ENCODE results near the gene PKDCC. TPM values are rescaled to one million over a fixed set of nuclear protein-coding genes. Genes with fewer than 3 reads are reported as not detected.

PKDCC gene
- total RNA-seq, 4 donors from 2014 or later, result 2.5 to 8.5 (median 6.2) TPM

DNA sequence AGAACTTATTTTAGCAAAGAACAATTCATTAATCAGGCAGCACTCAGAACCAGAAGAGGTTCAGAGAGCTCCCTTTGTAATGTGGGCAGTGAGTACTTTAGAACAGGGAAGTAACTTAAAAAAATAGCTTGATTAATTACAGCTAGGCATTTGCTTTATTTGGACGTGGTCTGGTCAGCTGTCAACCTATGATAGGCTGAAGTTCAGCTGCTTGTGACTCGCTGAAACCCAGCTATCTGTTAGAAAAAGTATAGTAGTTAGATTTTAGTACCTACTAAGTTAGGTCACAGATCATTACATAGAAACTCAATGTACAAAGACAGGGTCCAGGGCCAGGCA lies 40.0 kb downstream of the PKDCC start:
- DNase-seq (ENCODE audit: low spot score in 2 of 2), result no peak
- Histone ChIP-seq H3K4me3 (no peak overlapping the region), H3K27ac (no peak overlapping the region), H3K4me1 (peaks cover 22% of the 10 kb centered on the region), H3K36me3 (no peaks in the 10 kb centered on the region), H3K27me3 (no peaks in the 10 kb centered on the region), H3K9me3 (no peaks in the 10 kb centered on the region)
- 76% methylated on average over 2 of the region's 2 CpGs for WGBS
- TF ChIP-seq EP300 (IDR thresholded peaks at IDR 0.05) (no peak), POLR2A (IDR thresholded peaks at IDR 0.05) (no peak), POLR2AphosphoS5 (IDR thresholded peaks at IDR 0.05) (no peak)
- TF ChIP-seq, protein P1, sequence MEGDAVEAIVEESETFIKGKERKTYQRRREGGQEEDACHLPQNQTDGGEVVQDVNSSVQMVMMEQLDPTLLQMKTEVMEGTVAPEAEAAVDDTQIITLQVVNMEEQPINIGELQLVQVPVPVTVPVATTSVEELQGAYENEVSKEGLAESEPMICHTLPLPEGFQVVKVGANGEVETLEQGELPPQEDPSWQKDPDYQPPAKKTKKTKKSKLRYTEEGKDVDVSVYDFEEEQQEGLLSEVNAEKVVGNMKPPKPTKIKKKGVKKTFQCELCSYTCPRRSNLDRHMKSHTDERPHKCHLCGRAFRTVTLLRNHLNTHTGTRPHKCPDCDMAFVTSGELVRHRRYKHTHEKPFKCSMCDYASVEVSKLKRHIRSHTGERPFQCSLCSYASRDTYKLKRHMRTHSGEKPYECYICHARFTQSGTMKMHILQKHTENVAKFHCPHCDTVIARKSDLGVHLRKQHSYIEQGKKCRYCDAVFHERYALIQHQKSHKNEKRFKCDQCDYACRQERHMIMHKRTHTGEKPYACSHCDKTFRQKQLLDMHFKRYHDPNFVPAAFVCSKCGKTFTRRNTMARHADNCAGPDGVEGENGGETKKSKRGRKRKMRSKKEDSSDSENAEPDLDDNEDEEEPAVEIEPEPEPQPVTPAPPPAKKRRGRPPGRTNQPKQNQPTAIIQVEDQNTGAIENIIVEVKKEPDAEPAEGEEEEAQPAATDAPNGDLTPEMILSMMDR (IDR thresholded peaks at IDR 0.05), result no peak

DNA sequence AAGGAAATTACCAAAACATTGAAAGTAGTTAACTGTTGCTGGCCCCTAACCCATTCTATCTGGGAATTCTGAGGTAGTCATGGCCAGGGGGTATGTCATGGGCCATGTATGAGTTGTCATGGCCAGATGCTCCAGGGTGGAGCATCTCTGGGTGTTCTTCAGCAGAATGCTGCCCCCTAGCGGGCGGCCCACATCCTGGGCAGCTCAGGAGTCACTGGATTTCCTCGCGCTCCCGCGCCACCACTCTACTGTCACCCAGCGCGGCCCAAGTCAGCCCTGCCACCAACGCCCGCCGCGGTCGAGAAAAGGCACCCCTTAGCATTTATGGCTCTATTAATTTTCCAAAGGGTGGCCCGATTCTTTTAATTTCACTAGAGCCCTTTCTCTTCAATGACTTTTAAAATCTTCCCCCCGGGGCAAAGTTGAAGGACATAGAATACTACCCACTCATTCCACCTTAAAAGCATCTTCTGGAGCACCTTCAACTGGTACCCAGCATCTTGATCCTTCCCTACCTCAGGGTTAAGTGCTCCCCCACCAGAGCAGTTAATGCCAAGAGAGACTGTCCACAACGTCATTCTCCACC lies 41.6 kb downstream of the PKDCC start:
- no peaks in the 10 kb centered on the region for H3K27me3 ChIP-seq
- H3K36me3 ChIP-seq, result no peaks in the 10 kb centered on the region
- H3K4me1 ChIP-seq, result peaks cover 22% of the 10 kb centered on the region
- TF ChIP-seq POLR2AphosphoS5 (IDR thresholded peaks at IDR 0.05) (no peak), EP300 (IDR thresholded peaks at IDR 0.05) (no peak)
- TF ChIP-seq, protein P1 (IDR thresholded peaks at IDR 0.05), result peak in 1 of 2 donors; percentile 19
- no peak overlapping the region for H3K27ac ChIP-seq
- 47% methylated on average over 15 of the region's 16 CpGs for WGBS
- DNase-seq (ENCODE audit: low spot score in 2 of 2), result peak in 1 of 2 donors; percentile 82
- H3K4me3 ChIP-seq, result no peak overlapping the region
- H3K9me3 ChIP-seq, result no peaks in the 10 kb centered on the region

- Histone ChIP-seq H3K27me3 (no peaks in the 10 kb centered on the region), H3K4me3 (no peak overlapping the region), H3K4me1 (peaks cover 16% of the 10 kb centered on the region), H3K9me3 (no peaks in the 10 kb centered on the region), H3K27ac (no peak overlapping the region), H3K36me3 (no peaks in the 10 kb centered on the region)
- WGBS, result 85% methylated on average over 5 of the region's 5 CpGs
- DNase-seq (ENCODE audit: low spot score in 2 of 2), result no peak
- TF ChIP-seq POLR2A (IDR thresholded peaks at IDR 0.05) (no peak), POLR2AphosphoS5 (IDR thresholded peaks at IDR 0.05) (no peak), EP300 (IDR thresholded peaks at IDR 0.05) (no peak)
- TF ChIP-seq, protein P1 (IDR thresholded peaks at IDR 0.05), result no peak
Observed at GRCh38 chr2:42090216-42090615, 42.4 kb downstream of the PKDCC start.

GRCh38 chr2:42091671-42092070 lies 43.9 kb downstream of the PKDCC start:
- H3K36me3 ChIP-seq, result no peaks in the 10 kb centered on the region
- 60% methylated on average over 3 of the region's 3 CpGs for WGBS
- H3K9me3 ChIP-seq, result no peaks in the 10 kb centered on the region
- peaks cover 16% of the 10 kb centered on the region for H3K4me1 ChIP-seq
- no peak for DNase-seq (ENCODE audit: low spot score in 2 of 2)
- no peak for TF ChIP-seq POLR2AphosphoS5 (IDR thresholded peaks at IDR 0.05)
- no peak for TF ChIP-seq POLR2A (IDR thresholded peaks at IDR 0.05)
- no peak for TF ChIP-seq EP300 (IDR thresholded peaks at IDR 0.05)
- TF ChIP-seq, protein P1 (IDR thresholded peaks at IDR 0.05), result no peak
- H3K27ac ChIP-seq, result no peak overlapping the region
- no peak overlapping the region for H3K4me3 ChIP-seq
- H3K27me3 ChIP-seq, result no peaks in the 10 kb centered on the region

DNA sequence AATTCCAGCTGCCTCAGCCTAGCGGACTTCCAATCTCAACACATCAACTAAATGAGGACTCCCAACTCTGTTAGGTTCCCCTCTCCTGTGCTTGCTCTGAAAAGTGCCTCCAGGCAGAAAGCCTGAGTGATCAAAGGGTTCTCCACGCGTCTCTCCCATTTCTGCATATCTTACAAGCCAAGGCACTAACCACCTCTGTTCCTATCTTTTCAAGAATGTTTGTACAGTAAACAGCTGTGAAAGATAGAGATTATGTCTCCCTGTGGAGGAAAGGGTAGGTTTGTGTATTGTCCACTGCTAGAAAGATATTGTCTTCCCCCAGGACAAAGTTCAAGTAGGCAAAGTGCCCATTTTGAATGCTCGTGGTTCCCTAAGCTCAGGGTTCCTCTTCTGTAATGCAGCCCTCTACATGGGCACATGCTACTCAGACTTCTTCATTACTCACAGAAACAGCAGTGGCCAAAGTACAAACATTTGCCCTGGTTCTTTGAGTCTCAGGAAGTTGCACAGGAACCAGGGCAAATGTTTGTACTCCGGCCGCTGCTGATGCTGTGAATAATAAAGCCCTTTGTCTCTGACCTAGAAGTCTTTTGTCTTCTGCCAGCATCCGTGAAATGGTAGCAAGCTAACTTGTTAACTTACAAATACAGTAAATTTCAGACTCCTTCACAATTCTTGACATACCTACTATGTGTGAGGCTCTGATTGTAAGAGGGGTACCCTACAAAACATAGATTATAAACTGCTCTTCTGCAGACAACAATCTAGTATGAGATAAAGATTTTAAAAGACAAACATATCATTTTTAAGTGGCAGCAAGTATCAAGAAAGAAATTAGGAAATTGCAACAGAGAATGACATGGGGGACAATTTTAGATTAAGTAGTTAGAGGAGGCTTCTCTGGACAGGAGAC lies 44.5 kb downstream of the PKDCC start:
- Histone ChIP-seq H3K36me3 (no peaks in the 10 kb centered on the region), H3K9me3 (no peaks in the 10 kb centered on the region), H3K4me1 (peaks cover 16% of the 10 kb centered on the region), H3K27me3 (no peaks in the 10 kb centered on the region), H3K27ac (no peak overlapping the region), H3K4me3 (no peak overlapping the region)
- DNase-seq (ENCODE audit: low spot score in 2 of 2), result peak in 1 of 2 donors; percentile 47
- WGBS, result 43% methylated on average over 7 of the region's 7 CpGs
- no peak for TF ChIP-seq POLR2A (IDR thresholded peaks at IDR 0.05)
- no peak for TF ChIP-seq POLR2AphosphoS5 (IDR thresholded peaks at IDR 0.05)
- TF ChIP-seq, protein P1 (IDR thresholded peaks at IDR 0.05), result no peak
- TF ChIP-seq EP300 (IDR thresholded peaks at IDR 0.05), result no peak

Measured in suprapubic skin (tissue), 4 donors.